PFSK-1 (cell line): ENCODE measurements around the gene RXRB.

ENCODE experiments used
- FOXP2 ChIP-seq: optimal IDR thresholded peaks from 2 replicates; pipeline ENCODE3; 2011; ENCODE audit warnings: borderline replicate concordance, control low read depth, inconsistent platforms; ENCODE audit not compliant: insufficient read depth; ENCODE audit errors: extremely low read length, extremely low read depth
- POLR2AphosphoS5 ChIP-seq: IDR thresholded peaks from 2 replicates; pipeline ENCODE4 v1.6.1; 2012; ENCODE audit warnings: low read depth, mild to moderate bottlenecking, control low read depth, low read length, moderate library complexity
- REST ChIP-seq, 2 experiments: IDR thresholded peaks; 2 replicates each; pipeline versions ENCODE4 v1.6.1 to v1.8.0; 2011 to 2012; ENCODE audit warnings: low read depth in 2 of 2, low read length in 2 of 2, control low read depth in 1 of 2, inconsistent platforms in 1 of 2, mild to moderate bottlenecking in 1 of 2, moderate library complexity in 1 of 2; ENCODE audit not compliant: insufficient read depth in 1 of 2
- SIN3A ChIP-seq: IDR thresholded peaks from 2 replicates; pipeline ENCODE4 v1.6.1; 2012; ENCODE audit warnings: mild to moderate bottlenecking, low read length, moderate library complexity, borderline replicate concordance; ENCODE audit not compliant: insufficient read depth
- TAF1 ChIP-seq: IDR thresholded peaks from 2 replicates; pipeline ENCODE4 v1.6.1; 2012; ENCODE audit warnings: low read length, control low read depth, borderline replicate concordance; ENCODE audit not compliant: insufficient read depth

Gene RXRB

GRCh38 chr6:33241968-33242367 lies 41.5 kb upstream of the RXRB start:
- TF ChIP-seq REST (IDR thresholded peaks at IDR 0.05; ENCODE audit: insufficient read depth in 1 of 2, low read depth in 2 of 2, low read length in 2 of 2): no peak
- no peak for TF ChIP-seq FOXP2
- no peak for TF ChIP-seq SIN3A
- TF ChIP-seq POLR2AphosphoS5: no peak
- TF ChIP-seq TAF1: no peak

GRCh38 chr6:33237741-33238140 lies 37.3 kb upstream of the RXRB start:
- no peak for TF ChIP-seq TAF1
- no peak for TF ChIP-seq FOXP2
- TF ChIP-seq REST (IDR thresholded peaks at IDR 0.05; ENCODE audit: insufficient read depth in 1 of 2, low read depth in 2 of 2, low read length in 2 of 2): no peak
- TF ChIP-seq POLR2AphosphoS5: no peak
- TF ChIP-seq SIN3A: no peak

- TF ChIP-seq FOXP2 (no peak), POLR2AphosphoS5 (no peak), REST (IDR thresholded peaks at IDR 0.05; ENCODE audit: insufficient read depth in 1 of 2, low read depth in 2 of 2, low read length in 2 of 2) (no peak), SIN3A (no peak), TAF1 (no peak)
Measured at GRCh38 chr6:33236852-33237251, 36.4 kb upstream of the RXRB start.

- TF ChIP-seq FOXP2: no peak
- no peak for TF ChIP-seq REST (IDR thresholded peaks at IDR 0.05; ENCODE audit: insufficient read depth in 1 of 2, low read depth in 2 of 2, low read length in 2 of 2)
- no peak for TF ChIP-seq SIN3A
Measured at GRCh38 chr6:33236328-33236727, 35.9 kb upstream of the RXRB start.

GRCh38 chr6:33235221-33235634 lies 34.8 kb upstream of the RXRB start:
- TF ChIP-seq REST (IDR thresholded peaks at IDR 0.05; ENCODE audit: insufficient read depth in 1 of 2, low read depth in 2 of 2, low read length in 2 of 2) (no peak), FOXP2 (no peak), POLR2AphosphoS5 (no peak), SIN3A (no peak), TAF1 (no peak)
